Ovary (tissue), 9 donors: ENCODE results near the gene MBD4. TPM values are rescaled to one million over a fixed set of nuclear protein-coding genes. Genes with fewer than 3 reads are reported as not detected.
A peak's percentile ranks its signal among the peaks of the same experiment; 100 is the strongest.

ENCODE experiments used
- DNase-seq, 5 donors: peaks; one replicate each; pipeline ENCODE4 v3.0.0-alpha.2; 2019 to 2020
- H3K27ac ChIP-seq, 2 donors: fragments of 200-600 bp; one replicate each; pipeline versions ENCODE4 v1.5.1 to v1.8.0; 2019 to 2022
- H3K27me3 ChIP-seq: fragments of 200-600 bp; one replicate; pipeline ENCODE4 v1.8.0; 2022
- H3K36me3 ChIP-seq: fragments of 200-600 bp; sonication (generic); one replicate; pipeline ENCODE4 v1.5.1; 2019
- H3K4me1 ChIP-seq: one replicate; pipeline ENCODE4 v1.8.1; 2013; ENCODE audit warnings: mild to moderate bottlenecking, moderate library complexity; ENCODE audit not compliant: insufficient read depth
- H3K4me3 ChIP-seq: fragments of 200-600 bp; sonication (generic); one replicate; pipeline ENCODE4 v1.5.1; 2017
- H3K9me3 ChIP-seq, 2 donors: fragments of 200-600 bp in 1 of 2; sonication (generic) in 1 of 2; one replicate each; pipeline versions ENCODE4 v1.5.1 to v1.8.1; 2013 to 2019; ENCODE audit warnings: mild to moderate bottlenecking in 1 of 2, moderate library complexity in 1 of 2
- EP300 ChIP-seq: sonication (generic); formaldehyde crosslinking; IDR thresholded peaks from one replicate; pipeline ENCODE4 v1.6.1; 2017; ENCODE audit warnings: antibody characterized with exemption
- POLR2A ChIP-seq: fragments of 450-650 bp; IDR thresholded peaks from one replicate; pipeline ENCODE4 v1.6.1; 2017; ENCODE audit warnings: antibody characterized with exemption, mild to moderate bottlenecking, moderate library complexity
- WGBS, 3 donors: extraction: QIAGEN DNeasy Blood & Tissue Kit in 1 of 3; methylation state at CpG; one replicate each; pipeline versions ENCODE4 v1.1.5 to v1.1.7; 2013 to 2017; 5-methylcytosine and 5-hydroxymethylcytosine counted together
- intact Hi-C, 4 donors: fragments of 100-400 bp; cut with DNase I; formaldehyde crosslinking; loops; one replicate each; pipeline versions ENCODE4 v1.11.0 to v1.15.1; 2022 to 2023
- polyA plus RNA-seq, 2 donors: library from polyadenylated mRNA; stranded (reverse); fragments of 200-250 nt in 1 of 2; fragments of 350-450 nt in 1 of 2; fragmentation: Illumina TruSeq in 1 of 2; extraction: RNeasy Lipid Tissue Mini Kit (QIAGEN cat#74804) in 1 of 2; gene quantifications; one replicate each; pipeline ENCODE4 v1.2.3, GENCODE V29; 2013 to 2014
- total RNA-seq, 7 donors: library from RNA; depleted of rRNA in 2 of 7; stranded (reverse); fragments of >200 nt in 2 of 7; fragmentation: NEBNext Ultra II Directional in 3 of 7; extraction: Animal tissue kit (Norgen Biotek cat#: 25700) in 3 of 7; gene quantifications; one replicate each; pipeline versions ENCODE4 v1.1.0 to v1.2.4, GENCODE V29; 2016 to 2023
- TF ChIP-seq, protein P1 (sequence below), 3 donors: fragments of 450-650 bp in 2 of 3; fragments of 200-600 bp in 1 of 3; IDR thresholded peaks; one replicate each; pipeline versions ENCODE4 v1.5.1 to v1.8.0; 2016 to 2022; ENCODE audit warnings: antibody characterized with exemption in 3 of 3, mild to moderate bottlenecking in 1 of 3
- donor health status: DM: no; HTN: no; CAD: no; lungs with moderate emphysema.
- donor health status: DM: no; HTN: no; CAD: no.
- donor health status: Bipolar disorder and iron deficiency.
- donor health status: DM: yes; HTN: yes; CAD: no.
- donor health status: DM: no; HTN: no; CAD: no.
- donor health status: DM: yes; HTN: yes; CAD: no.

Gene MBD4
- total and polyA plus RNA-seq, 9 donors: 19.5 to 60.0 (median 29.2) TPM

DNA sequence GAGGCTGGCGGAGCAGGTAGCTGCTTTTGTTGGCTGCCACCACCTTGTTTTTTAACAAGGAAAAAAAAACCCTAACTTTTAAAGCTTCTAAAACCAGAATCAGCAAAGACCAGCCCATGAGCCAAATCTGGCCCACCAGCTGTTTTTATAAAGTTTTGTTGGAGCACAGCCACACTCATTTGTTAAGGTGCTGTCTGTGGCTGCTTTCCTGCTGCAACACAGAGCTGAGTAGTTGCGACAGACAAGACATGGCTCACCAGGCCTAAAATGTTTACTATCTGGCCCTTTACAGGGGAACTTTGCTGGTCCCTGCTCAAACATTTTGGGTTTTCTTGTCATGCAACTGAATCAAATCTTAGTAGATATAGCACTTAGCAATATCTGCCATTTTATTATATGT lies 30.2 kb downstream of the MBD4 start:
- no peaks in the 10 kb centered on the region for H3K27me3 ChIP-seq
- H3K4me3 ChIP-seq: no peak overlapping the region
- WGBS, 3 donors: 34 to 96% (median 35%) methylated on average over 2 of the region's 2 CpGs
- H3K36me3 ChIP-seq: no peaks in the 10 kb centered on the region
- peaks cover 4% of the 10 kb centered on the region for H3K4me1 ChIP-seq
- H3K9me3 ChIP-seq: no peaks in the 10 kb centered on the region
- peak overlapping the region in 1 of 2 donors; percentile 38 for H3K27ac ChIP-seq
- no peak for TF ChIP-seq EP300
- TF ChIP-seq POLR2A: no peak
- TF ChIP-seq, protein P1, sequence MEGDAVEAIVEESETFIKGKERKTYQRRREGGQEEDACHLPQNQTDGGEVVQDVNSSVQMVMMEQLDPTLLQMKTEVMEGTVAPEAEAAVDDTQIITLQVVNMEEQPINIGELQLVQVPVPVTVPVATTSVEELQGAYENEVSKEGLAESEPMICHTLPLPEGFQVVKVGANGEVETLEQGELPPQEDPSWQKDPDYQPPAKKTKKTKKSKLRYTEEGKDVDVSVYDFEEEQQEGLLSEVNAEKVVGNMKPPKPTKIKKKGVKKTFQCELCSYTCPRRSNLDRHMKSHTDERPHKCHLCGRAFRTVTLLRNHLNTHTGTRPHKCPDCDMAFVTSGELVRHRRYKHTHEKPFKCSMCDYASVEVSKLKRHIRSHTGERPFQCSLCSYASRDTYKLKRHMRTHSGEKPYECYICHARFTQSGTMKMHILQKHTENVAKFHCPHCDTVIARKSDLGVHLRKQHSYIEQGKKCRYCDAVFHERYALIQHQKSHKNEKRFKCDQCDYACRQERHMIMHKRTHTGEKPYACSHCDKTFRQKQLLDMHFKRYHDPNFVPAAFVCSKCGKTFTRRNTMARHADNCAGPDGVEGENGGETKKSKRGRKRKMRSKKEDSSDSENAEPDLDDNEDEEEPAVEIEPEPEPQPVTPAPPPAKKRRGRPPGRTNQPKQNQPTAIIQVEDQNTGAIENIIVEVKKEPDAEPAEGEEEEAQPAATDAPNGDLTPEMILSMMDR (IDR thresholded peaks at IDR 0.05): no peak
- DNase-seq: peak in 3 of 5 donors; percentile 36 to 69 (median 47)
- intact Hi-C loops: no loop called here

DNA sequence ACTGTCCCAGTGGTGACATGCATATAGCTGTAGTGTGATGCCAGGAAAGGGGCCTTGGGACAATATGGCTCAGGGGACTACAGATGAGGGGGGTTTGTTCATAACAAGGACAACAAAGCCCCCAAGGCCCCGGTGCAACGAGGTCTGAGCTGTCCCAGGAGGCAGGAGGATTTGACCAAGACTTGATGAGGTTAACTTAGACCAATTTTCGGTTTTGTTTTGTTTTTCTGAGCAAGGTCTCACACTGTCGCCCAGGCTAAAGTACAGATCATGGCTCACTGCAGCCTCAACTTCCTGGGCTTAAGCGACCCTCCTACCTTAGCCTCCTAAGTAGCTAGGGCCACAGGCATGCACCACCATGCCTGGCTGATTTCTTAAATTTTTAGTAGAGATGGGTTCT lies 35.1 kb downstream of the MBD4 start:
- WGBS, 3 donors: 75 to 80% (median 77%) methylated on average over 5 of the region's 5 CpGs
- DNase-seq: no peak
- no peaks in the 10 kb centered on the region for H3K4me1 ChIP-seq
- no peak overlapping the region for H3K27ac ChIP-seq
- no peaks in the 10 kb centered on the region for H3K27me3 ChIP-seq
- H3K9me3 ChIP-seq: no peaks in the 10 kb centered on the region
- no peaks in the 10 kb centered on the region for H3K36me3 ChIP-seq
- TF ChIP-seq, protein P1 (IDR thresholded peaks at IDR 0.05): no peak
- TF ChIP-seq EP300: no peak
- TF ChIP-seq POLR2A: no peak
- intact Hi-C loops: loop anchor here in 1 of 4 donors (5.0 kb wide), 1 partner anchor 302 kb away; no protein-coding TSS in a partner anchor
- no peak overlapping the region for H3K4me3 ChIP-seq

DNA sequence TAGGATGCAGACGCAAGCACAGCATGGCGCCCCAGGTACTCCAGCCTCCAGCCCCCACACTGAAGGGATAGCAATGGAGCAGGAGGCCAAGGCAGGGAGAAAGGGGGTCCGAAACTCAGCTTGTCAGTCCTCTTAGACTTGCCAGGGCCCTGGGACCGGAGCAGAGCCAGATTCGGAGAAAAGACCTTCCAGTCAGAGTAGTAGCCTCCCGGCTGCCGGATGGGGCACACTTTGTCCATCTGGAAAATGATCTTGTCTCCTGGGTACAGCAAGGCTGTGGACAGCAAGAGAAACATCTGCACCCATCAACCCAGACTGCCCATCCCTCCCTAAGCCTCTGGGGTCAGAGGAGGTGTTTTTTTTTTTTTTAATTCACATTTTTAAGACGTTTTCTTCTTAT lies 35.6 kb downstream of the MBD4 start:
- WGBS, 3 donors: 81 to 87% (median 83%) methylated on average over 8 of the region's 8 CpGs
- intact Hi-C loops: loop anchor here in 1 of 4 donors (5.0 kb wide), 1 partner anchor 302 kb away; no protein-coding TSS in a partner anchor
- DNase-seq: no peak
- Histone ChIP-seq H3K36me3 (no peaks in the 10 kb centered on the region), H3K4me1 (no peaks in the 10 kb centered on the region), H3K9me3 (no peaks in the 10 kb centered on the region), H3K27ac (no peak overlapping the region), H3K4me3 (no peak overlapping the region), H3K27me3 (no peaks in the 10 kb centered on the region)
- TF ChIP-seq, protein P1 (IDR thresholded peaks at IDR 0.05): no peak
- TF ChIP-seq POLR2A: no peak
- TF ChIP-seq EP300: no peak

DNA sequence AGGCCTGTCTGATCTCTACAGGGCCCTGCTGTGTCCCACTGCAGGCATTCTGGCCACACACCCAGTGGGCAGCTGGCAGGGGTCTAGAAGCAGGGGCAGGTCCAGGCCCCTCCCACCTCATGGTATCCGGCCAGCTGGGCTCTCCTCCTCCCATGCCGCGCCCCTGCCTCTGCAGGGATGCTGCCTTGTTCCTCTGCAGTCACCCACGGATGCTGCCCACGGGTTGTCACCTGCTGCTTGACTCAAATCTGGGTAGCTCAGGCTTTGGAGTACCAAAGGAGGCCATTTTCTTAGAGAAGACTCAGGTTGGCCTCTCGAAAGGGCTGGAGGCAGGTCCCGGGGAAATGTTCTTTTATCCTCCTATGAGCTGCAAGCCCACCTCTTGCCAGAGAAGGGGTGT lies 36.3 kb downstream of the MBD4 start:
- WGBS, 3 donors: 77 to 86% (median 81%) methylated on average over 7 of the region's 7 CpGs
- intact Hi-C loops: loop anchor here in 1 of 4 donors (5.0 kb wide), 1 partner anchor 301 kb away; no protein-coding TSS in a partner anchor

More for the DNA sequence above, 36.3 kb downstream of the MBD4 start:
- Histone ChIP-seq H3K9me3 (no peaks in the 10 kb centered on the region), H3K4me1 (no peaks in the 10 kb centered on the region), H3K27ac (no peak overlapping the region), H3K27me3 (no peaks in the 10 kb centered on the region), H3K4me3 (no peak overlapping the region), H3K36me3 (no peaks in the 10 kb centered on the region)
- no peak for DNase-seq
- TF ChIP-seq POLR2A: no peak
- TF ChIP-seq, protein P1 (IDR thresholded peaks at IDR 0.05): no peak
